SK-N-SH (cell line): ENCODE data around the gene COG3. TPM values are rescaled to one million over a fixed set of nuclear protein-coding genes. Genes with fewer than 3 reads are reported as not detected.

Source experiments
- CTCF ChIA-PET: fragments of 300-600, 350-600 bp; formaldehyde crosslinking; extraction: SDS; loops from one replicate; lab custom pipeline; 2021; lab: Yijun Ruan, JAX
- POLR2A ChIA-PET: fragments of 350-600 bp; sonication (Branson Sonifier 250); formaldehyde crosslinking; extraction: SDS; loops from one replicate; lab custom pipeline; 2020; ENCODE audit warnings: antibody characterized with exemption, inconsistent platforms; lab: Yijun Ruan, JAX
- DNase-seq: peaks from one replicate; pipeline ENCODE4 v3.0.0; 2012
- H2AFZ ChIP-seq: fragments of 200-600 bp; sonication (generic); 2 replicates; pipeline ENCODE4 v1.8.1; 2016; ENCODE audit warnings: antibody characterized with exemption, mild to moderate bottlenecking, low read depth
- H3F3A ChIP-seq: fragments of 200-600 bp; sonication (generic); replicated peaks from 2 replicates; pipeline ENCODE3; 2016; ENCODE audit warnings: antibody characterized with exemption, mild to moderate bottlenecking; ENCODE audit not compliant: insufficient read depth
- H3K27ac ChIP-seq, 2 experiments: fragments of 200-500 bp in 1 of 2; fragments of 200-600 bp in 1 of 2; sonication (Bioruptor generic) in 1 of 2; sonication (generic), shearing (Covaris generic) in 1 of 2; 2 replicates each; pipeline versions ENCODE4 v1.5.1 to v1.6.1; 2014 to 2016; ENCODE audit warnings: low read depth in 2 of 2, inconsistent platforms in 1 of 2, low read length in 1 of 2, mild to moderate bottlenecking in 1 of 2, mixed read lengths in 1 of 2
- H3K27me3 ChIP-seq: fragments of 200-600 bp; sonication (generic), shearing (Covaris generic); 2 replicates; pipeline ENCODE4 v1.6.1; 2016; ENCODE audit warnings: mixed run types; ENCODE audit not compliant: insufficient read depth
- H3K36me3 ChIP-seq, 2 experiments: fragments of 200-500 bp in 1 of 2; fragments of 200-600 bp in 1 of 2; sonication (Bioruptor generic) in 1 of 2; sonication (generic) in 1 of 2; replicated peaks in 1 of 2; 2 replicates each; pipeline versions ENCODE3 to v1.5.1; 2014 to 2016; ENCODE audit warnings: low read length in 1 of 2, mild to moderate bottlenecking in 1 of 2; ENCODE audit not compliant: insufficient read depth in 2 of 2, control insufficient read depth in 1 of 2
- H3K4me1 ChIP-seq, 2 experiments: fragments of 200-500 bp in 1 of 2; fragments of 200-600 bp in 1 of 2; sonication (Bioruptor generic) in 1 of 2; sonication (generic), shearing (Covaris generic) in 1 of 2; 2 replicates each; pipeline versions ENCODE4 v1.5.1 to v1.6.1; 2014 to 2016; ENCODE audit warnings: low read depth in 1 of 2, low read length in 1 of 2, mixed run types in 1 of 2; ENCODE audit not compliant: insufficient read depth in 2 of 2, control insufficient read depth in 1 of 2
- H3K4me2 ChIP-seq: fragments of 200-600 bp; sonication (generic), shearing (Covaris generic); 2 replicates; pipeline ENCODE4 v1.6.1; 2017; ENCODE audit warnings: mixed run types
- H3K4me3 ChIP-seq, 2 experiments: fragments of 200-500 bp in 1 of 2; fragments of 200-600 bp in 1 of 2; sonication (Bioruptor generic) in 1 of 2; sonication (generic), shearing (Covaris generic) in 1 of 2; 2 replicates each; pipeline versions ENCODE4 v1.5.1 to v1.8.1; 2014 to 2016; ENCODE audit warnings: low read depth in 2 of 2, inconsistent platforms in 1 of 2, low read length in 1 of 2, mild to moderate bottlenecking in 1 of 2, mixed read lengths in 1 of 2, moderate library complexity in 1 of 2
- H3K79me2 ChIP-seq: fragments of 200-600 bp; sonication (generic); 2 replicates; pipeline ENCODE4 v1.8.1; 2017; ENCODE audit warnings: mild to moderate bottlenecking; ENCODE audit not compliant: insufficient read depth
- H3K9ac ChIP-seq: fragments of 200-600 bp; sonication (generic); 2 replicates; pipeline ENCODE4 v1.6.1; 2017; ENCODE audit warnings: mixed run types
- H3K9me2 ChIP-seq: fragments of 200-600 bp; sonication (generic); 2 replicates; pipeline ENCODE4 v1.6.1; 2017; ENCODE audit warnings: mixed run types
- H3K9me3 ChIP-seq: fragments of 200-600 bp; sonication (generic); 2 replicates; pipeline ENCODE4 v1.6.1; 2017; ENCODE audit warnings: mixed run types, mild to moderate bottlenecking, moderate library complexity
- H4K20me1 ChIP-seq: fragments of 200-600 bp; sonication (generic); 2 replicates; pipeline ENCODE4 v1.6.1; 2017; ENCODE audit warnings: mild to moderate bottlenecking, mixed run types; ENCODE audit not compliant: insufficient read depth
- EZH2phosphoT487 ChIP-seq: fragments of 200-600 bp; sonication (generic); IDR thresholded peaks from 2 replicates; pipeline ENCODE4 v1.6.1; 2017; ENCODE audit warnings: low read depth, mixed run types, mild to moderate bottlenecking, antibody characterized with exemption, moderate library complexity, borderline replicate concordance
- FOXJ3 ChIP-seq: sonication (generic); formaldehyde crosslinking; IDR thresholded peaks from 2 replicates; pipeline ENCODE4 v1.5.1; 2020; ENCODE audit warnings: mild to moderate bottlenecking, missing genetic modification reagents
- GATA2 ChIP-seq: sonication (generic); formaldehyde crosslinking; IDR thresholded peaks from 2 replicates; pipeline ENCODE4 v1.5.0; 2020; ENCODE audit warnings: mild to moderate bottlenecking, missing genetic modification reagents
- NRF1 ChIP-seq: IDR thresholded peaks from 2 replicates; pipeline ENCODE4 v1.6.1; 2012; ENCODE audit warnings: low read depth, mild to moderate bottlenecking, low read length
- POLR2AphosphoS5 ChIP-seq: IDR thresholded peaks from 2 replicates; pipeline ENCODE4 v1.6.1; 2012; ENCODE audit warnings: low read depth, low read length
- RFX5 ChIP-seq: IDR thresholded peaks from 2 replicates; pipeline ENCODE4 v1.6.1; 2012; ENCODE audit warnings: mild to moderate bottlenecking, improper control_type of control experiment, low read length
- SIN3A ChIP-seq: IDR thresholded peaks from 2 replicates; pipeline ENCODE4 v1.6.1; 2012; ENCODE audit warnings: low read depth, mild to moderate bottlenecking, low read length, moderate library complexity, borderline replicate concordance
- YY1 ChIP-seq: IDR thresholded peaks from 2 replicates; pipeline ENCODE4 v1.4.0; 2012; ENCODE audit warnings: low read depth, mild to moderate bottlenecking
- WGBS: methylation state at CpG from one replicate; pipeline ENCODE4 v1.1.6; 2017; ENCODE audit warnings: low lambda C conversion rate; 5-methylcytosine and 5-hydroxymethylcytosine counted together
- polyA plus RNA-seq, 3 experiments: library from polyadenylated mRNA; depleted of rRNA; stranded (reverse); fragments of >200 nt; gene quantifications; 2 replicates each; pipeline ENCODE4 v1.2.3, GENCODE V29; 2012
- TF ChIP-seq, protein P1 (sequence below): IDR thresholded peaks from 2 replicates; pipeline ENCODE4; 2012
- TF ChIP-seq, protein P2 (sequence below): IDR thresholded peaks from 2 replicates; pipeline ENCODE4 v1.4.0; 2012; ENCODE audit warnings: low read depth, borderline replicate concordance

The COG3 gene
- polyA plus RNA-seq, 1 of the 3 experiments (the other 2 are of a cell fraction), result 25.6 TPM

DNA sequence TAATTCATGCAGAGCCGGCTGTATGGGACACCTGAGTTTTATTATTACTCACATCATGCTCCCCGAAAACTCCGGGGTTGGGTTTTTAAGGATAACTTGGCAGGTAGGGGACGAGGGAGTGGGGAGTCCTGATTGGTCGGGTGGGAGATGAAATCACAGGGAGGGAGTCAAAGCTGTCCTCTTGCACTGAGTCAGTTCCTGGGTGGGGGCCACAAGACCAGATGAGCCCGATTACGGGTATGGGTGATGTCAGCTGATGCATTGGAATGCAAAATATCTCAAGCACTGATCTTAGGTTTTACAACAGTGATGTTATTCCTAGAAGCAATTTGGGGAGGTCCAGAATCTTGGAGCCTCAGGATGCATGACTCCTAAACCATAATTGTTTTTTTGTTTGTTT, 18.6 kb upstream of the COG3 start:
- Histone ChIP-seq H3K4me2 (no peak overlapping the region), H3K79me2 (no peaks in the 10 kb centered on the region), H2AFZ (no peak overlapping the region), H3K9me2 (no peaks in the 10 kb centered on the region), H3F3A (peaks cover 4% of the 10 kb centered on the region), H3K27ac (no peak overlapping the region), H3K4me1 (0 out of 4 replicates have a peak, but pooled peaks cover 0 to 5% of the 10 kb centered on the region in 2 experiments), H4K20me1 (no peaks in the 10 kb centered on the region), H3K27me3 (no peaks in the 10 kb centered on the region), H3K4me3 (no peak overlapping the region), H3K36me3 (no peaks in the 10 kb centered on the region), H3K9ac (no peak overlapping the region), H3K9me3 (no peaks in the 10 kb centered on the region)
- ChIA-PET CTCF (interaction anchor here (1.1 kb wide), 1 partner anchor 40 kb away, joined by 3 read pairs; no protein-coding TSS in a partner anchor), POLR2A (interaction anchor here (1.0 kb wide), 1 partner anchor 12 kb away, joined by 3 read pairs; no protein-coding TSS in a partner anchor)
- TF ChIP-seq POLR2AphosphoS5, result no peak
- TF ChIP-seq, protein P1, sequence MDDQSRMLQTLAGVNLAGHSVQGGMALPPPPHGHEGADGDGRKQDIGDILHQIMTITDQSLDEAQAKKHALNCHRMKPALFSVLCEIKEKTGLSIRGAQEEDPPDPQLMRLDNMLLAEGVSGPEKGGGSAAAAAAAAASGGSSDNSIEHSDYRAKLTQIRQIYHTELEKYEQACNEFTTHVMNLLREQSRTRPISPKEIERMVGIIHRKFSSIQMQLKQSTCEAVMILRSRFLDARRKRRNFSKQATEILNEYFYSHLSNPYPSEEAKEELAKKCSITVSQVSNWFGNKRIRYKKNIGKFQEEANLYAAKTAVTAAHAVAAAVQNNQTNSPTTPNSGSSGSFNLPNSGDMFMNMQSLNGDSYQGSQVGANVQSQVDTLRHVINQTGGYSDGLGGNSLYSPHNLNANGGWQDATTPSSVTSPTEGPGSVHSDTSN, result 0 out of 2 replicates have a peak, but pooled peaks have one; percentile 11
- no peak for DNase-seq
- whole genome bisulfite sequencing, result 62% methylated on average over 7 of the region's 7 CpGs

DNA sequence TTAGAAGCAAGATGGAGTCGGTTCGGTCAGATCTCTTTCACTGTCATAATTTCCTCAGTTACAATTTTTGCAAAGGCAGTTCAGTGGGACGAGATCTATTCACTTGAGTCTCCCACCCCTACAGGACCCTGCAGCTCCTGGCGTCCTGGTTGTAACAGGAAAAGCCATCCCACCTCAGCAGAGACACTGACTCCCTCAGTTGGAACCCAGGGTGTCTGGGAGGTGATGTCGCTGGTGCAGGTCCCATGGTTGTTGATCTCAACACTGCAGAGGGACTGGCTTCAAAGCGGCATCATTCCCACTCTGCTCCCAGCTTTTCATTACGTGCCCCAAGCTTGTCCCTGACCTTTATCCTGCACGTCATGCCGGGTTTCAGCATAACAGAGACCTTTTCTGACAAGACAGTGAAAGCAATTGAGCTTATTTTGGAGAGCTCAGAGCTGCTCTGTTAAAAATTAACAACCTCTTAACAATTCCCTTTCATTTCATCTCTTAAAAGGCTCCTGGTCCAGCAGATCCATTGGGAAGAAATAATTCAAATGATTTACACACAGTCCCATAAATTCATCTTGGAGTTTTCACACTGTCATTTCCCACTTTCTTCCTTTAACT, 17.6 kb upstream of the COG3 start:
- Histone ChIP-seq H3F3A (no peaks in the 10 kb centered on the region), H3K27me3 (no peaks in the 10 kb centered on the region), H3K4me2 (no peak overlapping the region), H3K4me1 (no peaks in the 10 kb centered on the region), H3K9ac (no peak overlapping the region), H3K4me3 (no peak overlapping the region), H3K79me2 (no peaks in the 10 kb centered on the region), H3K27ac (no peak overlapping the region), H3K9me3 (no peaks in the 10 kb centered on the region), H3K9me2 (no peaks in the 10 kb centered on the region), H4K20me1 (no peaks in the 10 kb centered on the region), H2AFZ (no peak overlapping the region), H3K36me3 (no peaks in the 10 kb centered on the region)
- ChIA-PET POLR2A (no interaction called here), CTCF (no interaction called here)
- 64% methylated on average over 9 of the region's 9 CpGs for WGBS
- DNase-seq, result no peak
- TF ChIP-seq EZH2phosphoT487 (no peak), NRF1 (no peak), SIN3A (no peak), RFX5 (no peak), GATA2 (CRISPR knock-in tag) (no peak), YY1 (no peak), FOXJ3 (no peak)
- TF ChIP-seq, protein P2, sequence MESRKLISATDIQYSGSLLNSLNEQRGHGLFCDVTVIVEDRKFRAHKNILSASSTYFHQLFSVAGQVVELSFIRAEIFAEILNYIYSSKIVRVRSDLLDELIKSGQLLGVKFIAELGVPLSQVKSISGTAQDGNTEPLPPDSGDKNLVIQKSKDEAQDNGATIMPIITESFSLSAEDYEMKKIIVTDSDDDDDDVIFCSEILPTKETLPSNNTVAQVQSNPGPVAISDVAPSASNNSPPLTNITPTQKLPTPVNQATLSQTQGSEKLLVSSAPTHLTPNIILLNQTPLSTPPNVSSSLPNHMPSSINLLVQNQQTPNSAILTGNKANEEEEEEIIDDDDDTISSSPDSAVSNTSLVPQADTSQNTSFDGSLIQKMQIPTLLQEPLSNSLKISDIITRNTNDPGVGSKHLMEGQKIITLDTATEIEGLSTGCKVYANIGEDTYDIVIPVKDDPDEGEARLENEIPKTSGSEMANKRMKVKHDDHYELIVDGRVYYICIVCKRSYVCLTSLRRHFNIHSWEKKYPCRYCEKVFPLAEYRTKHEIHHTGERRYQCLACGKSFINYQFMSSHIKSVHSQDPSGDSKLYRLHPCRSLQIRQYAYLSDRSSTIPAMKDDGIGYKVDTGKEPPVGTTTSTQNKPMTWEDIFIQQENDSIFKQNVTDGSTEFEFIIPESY, result no peak
